Kidney (tissue), 14 donors: ENCODE measurements around the gene EZH1. TPM values are rescaled to one million over a fixed set of nuclear protein-coding genes. Genes with fewer than 3 reads are reported as not detected.
A peak's percentile ranks its signal among the peaks of the same experiment; 100 is the strongest.

Experiments
- DNase-seq, 5 donors: peaks; one replicate each; pipeline ENCODE4 v3.0.0-alpha.2; 2013 to 2020
- FAIRE-seq: peaks from 2 replicates; lab custom pipeline; 2012; peaks lifted over from hg19 to GRCh38; lab: Jason Lieb, UNC
- H3K27ac ChIP-seq, 2 donors: one replicate each; pipeline ENCODE4 v1.7.0; 2013; ENCODE audit warnings: low read depth in 2 of 2, low read length in 2 of 2, inconsistent platforms in 1 of 2
- H3K27me3 ChIP-seq: one replicate; pipeline ENCODE4 v1.7.1; 2013; ENCODE audit warnings: low read length, inconsistent platforms; ENCODE audit not compliant: control insufficient read depth, insufficient read depth
- H3K36me3 ChIP-seq, 3 donors: one replicate each; pipeline versions ENCODE4 v1.7.0 to v1.7.1; 2013; ENCODE audit warnings: low read length in 3 of 3, control low read depth in 1 of 3, inconsistent platforms in 1 of 3; ENCODE audit not compliant: insufficient read depth in 3 of 3, control insufficient read depth in 2 of 3
- H3K4me1 ChIP-seq, 3 donors: one replicate each; pipeline versions ENCODE4 v1.7.0 to v1.7.1; 2013; ENCODE audit warnings: low read length in 3 of 3, inconsistent platforms in 1 of 3, low read depth in 1 of 3; ENCODE audit not compliant: control insufficient read depth in 2 of 3, insufficient read depth in 2 of 3
- H3K4me3 ChIP-seq, 3 donors: one replicate each; pipeline versions ENCODE4 v1.7.0 to v1.8.1; 2013; ENCODE audit warnings: low read length in 3 of 3, control low read depth in 1 of 3, inconsistent platforms in 1 of 3
- H3K9ac ChIP-seq, 3 donors: one replicate each; pipeline versions ENCODE4 v1.7.0 to v1.7.1; 2013; ENCODE audit warnings: low read length in 3 of 3, control low read depth in 1 of 3, inconsistent platforms in 1 of 3
- H3K9me3 ChIP-seq, 3 donors: one replicate each; pipeline versions ENCODE4 v1.7.0 to v1.7.1; 2013; ENCODE audit warnings: low read length in 3 of 3, control low read depth in 1 of 3, inconsistent platforms in 1 of 3; ENCODE audit not compliant: control insufficient read depth in 2 of 3, insufficient read depth in 1 of 3
- CTCF ChIP-seq: IDR thresholded peaks from 3 replicates; pipeline ENCODE4 v1.5.1; 2012; ENCODE audit warnings: mild to moderate bottlenecking, moderate library complexity, borderline replicate concordance; ENCODE audit not compliant: insufficient read depth; ENCODE audit errors: extremely low read depth
- intact Hi-C: fragments of 100-400 bp; cut with DNase I; formaldehyde crosslinking; loops from one replicate; pipeline ENCODE4 v1.11.1; 2022
- polyA plus RNA-seq: library from polyadenylated mRNA; stranded (reverse); fragments of 350-450 nt; fragmentation: Illumina TruSeq; extraction: RNeasy Lipid Tissue Mini Kit (QIAGEN cat#74804); gene quantifications from one replicate; pipeline ENCODE4 v1.2.3, GENCODE V29; 2014; ENCODE audit warnings: low read depth, low replicate concordance; ENCODE audit not compliant: insufficient read depth
- total RNA-seq: library from RNA; stranded (reverse); fragmentation: NEBNext Ultra II Directional; extraction: Animal tissue kit (Norgen Biotek cat#: 25700); gene quantifications from one replicate; pipeline ENCODE4 v1.2.1, GENCODE V29; 2021
- donor health status: control.
- donor health status: control.
- donor health status: control.
- donor health status: control.
- donor health status: control.
- donor health status: DM: yes; HTN: yes; CAD: no.
- donor health status: Normal renal cell carcinoma (clear cell type).

The EZH1 gene
- total and polyA plus RNA-seq, 2 donors from 2014 or later: 20.8 to 59.2 TPM

GRCh38 chr17:42783791-42784138 is 38.9 kb upstream of the EZH1 start:
- H3K4me3 ChIP-seq: peak overlapping the region in 1 of 3 donors; percentile 79
- TF ChIP-seq CTCF: no peak
- H3K27ac ChIP-seq: peak overlapping the region; percentile 75 to 82
- H3K4me1 ChIP-seq: peaks cover 0 to 10% (median 2%) of the 10 kb centered on the region in 3 donors
- DNase-seq (peak in 1 of 5 donors; percentile 65), FAIRE-seq (no peak)
- intact Hi-C loops: no loop called here
- H3K9ac ChIP-seq: peak overlapping the region in 1 of 3 donors; percentile 88
- H3K9me3 ChIP-seq: no peaks in the 10 kb centered on the region
- peaks cover 44% of the 10 kb centered on the region for H3K27me3 ChIP-seq
- peaks cover 0 to 13% (median 3%) of the 10 kb centered on the region in 3 donors for H3K36me3 ChIP-seq

GRCh38 chr17:42783062-42783790 is 38.4 kb upstream of the EZH1 start:
- Histone ChIP-seq H3K4me1 (peaks cover 0 to 10% (median 2%) of the 10 kb centered on the region in 3 donors), H3K36me3 (peaks cover 0 to 18% (median 5%) of the 10 kb centered on the region in 3 donors), H3K27me3 (peaks cover 44% of the 10 kb centered on the region), H3K9ac (peak overlapping the region in 2 of 3 donors; percentile 8 to 88), H3K27ac (peak overlapping the region; percentile 75 to 82), H3K9me3 (no peaks in the 10 kb centered on the region), H3K4me3 (peak overlapping the region in 2 of 3 donors; percentile 47 to 79)
- no peak for FAIRE-seq
- intact Hi-C loops: no loop called here
- DNase-seq: no peak
- TF ChIP-seq CTCF: no peak

- no peak for DNase-seq
- H3K27me3 ChIP-seq: peaks cover 44% of the 10 kb centered on the region
- H3K4me3 ChIP-seq: peak overlapping the region in 2 of 3 donors; percentile 71 to 79
- intact Hi-C loops: no loop called here
- peaks cover 0 to 22% (median 7%) of the 10 kb centered on the region in 3 donors for H3K36me3 ChIP-seq
- peak overlapping the region; percentile 78 to 82 for H3K27ac ChIP-seq
- H3K9ac ChIP-seq: peak overlapping the region in 2 of 3 donors; percentile 8 to 88
- no peaks in the 10 kb centered on the region for H3K9me3 ChIP-seq
- H3K4me1 ChIP-seq: peaks cover 0 to 10% (median 2%) of the 10 kb centered on the region in 3 donors
- no peak for TF ChIP-seq CTCF
- no peak for FAIRE-seq
Observed at GRCh38 chr17:42782166-42783061, 37.6 kb upstream of the EZH1 start.
